SK-N-SH (cell line): ENCODE measurements around the gene PIAS4. TPM values are rescaled to one million over a fixed set of nuclear protein-coding genes. Genes with fewer than 3 reads are reported as not detected.

Source experiments
- CTCF ChIA-PET: fragments of 300-600, 350-600 bp; formaldehyde crosslinking; extraction: SDS; loops from one replicate; lab custom pipeline; 2021; lab: Yijun Ruan, JAX
- POLR2A ChIA-PET: fragments of 350-600 bp; sonication (Branson Sonifier 250); formaldehyde crosslinking; extraction: SDS; loops from one replicate; lab custom pipeline; 2020; ENCODE audit warnings: antibody characterized with exemption, inconsistent platforms; lab: Yijun Ruan, JAX
- DNase-seq: peaks from one replicate; pipeline ENCODE4 v3.0.0; 2012
- H2AFZ ChIP-seq: fragments of 200-600 bp; sonication (generic); 2 replicates; pipeline ENCODE4 v1.8.1; 2016; ENCODE audit warnings: antibody characterized with exemption, mild to moderate bottlenecking, low read depth
- H3F3A ChIP-seq: fragments of 200-600 bp; sonication (generic); replicated peaks from 2 replicates; pipeline ENCODE3; 2016; ENCODE audit warnings: antibody characterized with exemption, mild to moderate bottlenecking; ENCODE audit not compliant: insufficient read depth
- H3K27ac ChIP-seq, 2 experiments: fragments of 200-500 bp in 1 of 2; fragments of 200-600 bp in 1 of 2; sonication (Bioruptor generic) in 1 of 2; sonication (generic), shearing (Covaris generic) in 1 of 2; 2 replicates each; pipeline versions ENCODE4 v1.5.1 to v1.6.1; 2014 to 2016; ENCODE audit warnings: low read depth in 2 of 2, inconsistent platforms in 1 of 2, low read length in 1 of 2, mild to moderate bottlenecking in 1 of 2, mixed read lengths in 1 of 2
- H3K27me3 ChIP-seq: fragments of 200-600 bp; sonication (generic), shearing (Covaris generic); 2 replicates; pipeline ENCODE4 v1.6.1; 2016; ENCODE audit warnings: mixed run types; ENCODE audit not compliant: insufficient read depth
- H3K36me3 ChIP-seq, 2 experiments: fragments of 200-500 bp in 1 of 2; fragments of 200-600 bp in 1 of 2; sonication (Bioruptor generic) in 1 of 2; sonication (generic) in 1 of 2; replicated peaks in 1 of 2; 2 replicates each; pipeline versions ENCODE3 to v1.5.1; 2014 to 2016; ENCODE audit warnings: low read length in 1 of 2, mild to moderate bottlenecking in 1 of 2; ENCODE audit not compliant: insufficient read depth in 2 of 2, control insufficient read depth in 1 of 2
- H3K4me1 ChIP-seq, 2 experiments: fragments of 200-500 bp in 1 of 2; fragments of 200-600 bp in 1 of 2; sonication (Bioruptor generic) in 1 of 2; sonication (generic), shearing (Covaris generic) in 1 of 2; 2 replicates each; pipeline versions ENCODE4 v1.5.1 to v1.6.1; 2014 to 2016; ENCODE audit warnings: low read depth in 1 of 2, low read length in 1 of 2, mixed run types in 1 of 2; ENCODE audit not compliant: insufficient read depth in 2 of 2, control insufficient read depth in 1 of 2
- H3K4me2 ChIP-seq: fragments of 200-600 bp; sonication (generic), shearing (Covaris generic); 2 replicates; pipeline ENCODE4 v1.6.1; 2017; ENCODE audit warnings: mixed run types
- H3K4me3 ChIP-seq, 2 experiments: fragments of 200-500 bp in 1 of 2; fragments of 200-600 bp in 1 of 2; sonication (Bioruptor generic) in 1 of 2; sonication (generic), shearing (Covaris generic) in 1 of 2; 2 replicates each; pipeline versions ENCODE4 v1.5.1 to v1.8.1; 2014 to 2016; ENCODE audit warnings: low read depth in 2 of 2, inconsistent platforms in 1 of 2, low read length in 1 of 2, mild to moderate bottlenecking in 1 of 2, mixed read lengths in 1 of 2, moderate library complexity in 1 of 2
- H3K79me2 ChIP-seq: fragments of 200-600 bp; sonication (generic); 2 replicates; pipeline ENCODE4 v1.8.1; 2017; ENCODE audit warnings: mild to moderate bottlenecking; ENCODE audit not compliant: insufficient read depth
- H3K9ac ChIP-seq: fragments of 200-600 bp; sonication (generic); 2 replicates; pipeline ENCODE4 v1.6.1; 2017; ENCODE audit warnings: mixed run types
- H3K9me2 ChIP-seq: fragments of 200-600 bp; sonication (generic); 2 replicates; pipeline ENCODE4 v1.6.1; 2017; ENCODE audit warnings: mixed run types
- H3K9me3 ChIP-seq: fragments of 200-600 bp; sonication (generic); 2 replicates; pipeline ENCODE4 v1.6.1; 2017; ENCODE audit warnings: mixed run types, mild to moderate bottlenecking, moderate library complexity
- H4K20me1 ChIP-seq: fragments of 200-600 bp; sonication (generic); 2 replicates; pipeline ENCODE4 v1.6.1; 2017; ENCODE audit warnings: mild to moderate bottlenecking, mixed run types; ENCODE audit not compliant: insufficient read depth
- CHD2 ChIP-seq: fragments of 150-350 bp; IDR thresholded peaks from 2 replicates; pipeline ENCODE4 v1.6.1; 2018; ENCODE audit warnings: low read length; ENCODE audit not compliant: partially characterized antibody
- CTCF ChIP-seq: fragments of 200-600 bp; sonication (generic); IDR thresholded peaks from 2 replicates; pipeline ENCODE4 v1.6.1; 2017; ENCODE audit warnings: antibody characterized with exemption, mild to moderate bottlenecking, moderate library complexity
- EP300 ChIP-seq, 2 experiments: IDR thresholded peaks; 2 replicates each; pipeline versions ENCODE4 v1.4.0 to v1.6.1; 2012; ENCODE audit warnings: borderline replicate concordance in 1 of 2, low read depth in 1 of 2, low read length in 1 of 2
- EZH2phosphoT487 ChIP-seq: fragments of 200-600 bp; sonication (generic); IDR thresholded peaks from 2 replicates; pipeline ENCODE4 v1.6.1; 2017; ENCODE audit warnings: low read depth, mixed run types, mild to moderate bottlenecking, antibody characterized with exemption, moderate library complexity, borderline replicate concordance
- FOSL2 ChIP-seq: IDR thresholded peaks from 2 replicates; pipeline ENCODE4 v1.4.0; 2012; ENCODE audit warnings: low read depth, mild to moderate bottlenecking, moderate library complexity, borderline replicate concordance
- JUND ChIP-seq: IDR thresholded peaks from 2 replicates; pipeline ENCODE4 v1.4.0; 2012
- NFIC ChIP-seq: IDR thresholded peaks from 2 replicates; pipeline ENCODE4 v1.4.0; 2012; ENCODE audit warnings: borderline replicate concordance
- RAD21 ChIP-seq: IDR thresholded peaks from 2 replicates; pipeline ENCODE4 v1.6.1; 2012; ENCODE audit warnings: mild to moderate bottlenecking, low read length
- REST ChIP-seq: IDR thresholded peaks from 2 replicates; pipeline ENCODE4 v1.6.1; 2012; ENCODE audit warnings: mild to moderate bottlenecking, low read depth, low read length, moderate library complexity
- RFX5 ChIP-seq: IDR thresholded peaks from 2 replicates; pipeline ENCODE4 v1.6.1; 2012; ENCODE audit warnings: mild to moderate bottlenecking, improper control_type of control experiment, low read length
- TCF12 ChIP-seq: IDR thresholded peaks from 2 replicates; pipeline ENCODE4 v1.4.0; 2012
- USF2 ChIP-seq: fragments of 150-350 bp; IDR thresholded peaks from 2 replicates; pipeline ENCODE4 v1.6.1; 2017; ENCODE audit warnings: antibody characterized with exemption, low read length, low read depth, borderline replicate concordance
- WGBS: methylation state at CpG from one replicate; pipeline ENCODE4 v1.1.6; 2017; ENCODE audit warnings: low lambda C conversion rate; 5-methylcytosine and 5-hydroxymethylcytosine counted together
- polyA plus RNA-seq, 3 experiments: library from polyadenylated mRNA; depleted of rRNA; stranded (reverse); fragments of >200 nt; gene quantifications; 2 replicates each; pipeline ENCODE4 v1.2.3, GENCODE V29; 2012
- TF ChIP-seq, protein P1 (sequence below): IDR thresholded peaks from 2 replicates; pipeline ENCODE4 v1.4.0; 2012; ENCODE audit warnings: low read depth, borderline replicate concordance
- TF ChIP-seq, protein P2 (sequence below): IDR thresholded peaks from 2 replicates; pipeline ENCODE4; 2012

Gene PIAS4
- polyA plus RNA-seq, 1 of the 3 experiments (the other 2 are of a cell fraction) = 14.1 TPM

- no peaks in the 10 kb centered on the region for H3K9me3 ChIP-seq
- TF ChIP-seq, protein P1, sequence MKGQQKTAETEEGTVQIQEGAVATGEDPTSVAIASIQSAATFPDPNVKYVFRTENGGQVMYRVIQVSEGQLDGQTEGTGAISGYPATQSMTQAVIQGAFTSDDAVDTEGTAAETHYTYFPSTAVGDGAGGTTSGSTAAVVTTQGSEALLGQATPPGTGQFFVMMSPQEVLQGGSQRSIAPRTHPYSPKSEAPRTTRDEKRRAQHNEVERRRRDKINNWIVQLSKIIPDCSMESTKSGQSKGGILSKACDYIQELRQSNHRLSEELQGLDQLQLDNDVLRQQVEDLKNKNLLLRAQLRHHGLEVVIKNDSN = no peak
- no peak for TF ChIP-seq RAD21
- TF ChIP-seq CTCF = no peak
- TF ChIP-seq, protein P2, sequence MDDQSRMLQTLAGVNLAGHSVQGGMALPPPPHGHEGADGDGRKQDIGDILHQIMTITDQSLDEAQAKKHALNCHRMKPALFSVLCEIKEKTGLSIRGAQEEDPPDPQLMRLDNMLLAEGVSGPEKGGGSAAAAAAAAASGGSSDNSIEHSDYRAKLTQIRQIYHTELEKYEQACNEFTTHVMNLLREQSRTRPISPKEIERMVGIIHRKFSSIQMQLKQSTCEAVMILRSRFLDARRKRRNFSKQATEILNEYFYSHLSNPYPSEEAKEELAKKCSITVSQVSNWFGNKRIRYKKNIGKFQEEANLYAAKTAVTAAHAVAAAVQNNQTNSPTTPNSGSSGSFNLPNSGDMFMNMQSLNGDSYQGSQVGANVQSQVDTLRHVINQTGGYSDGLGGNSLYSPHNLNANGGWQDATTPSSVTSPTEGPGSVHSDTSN = no peak
- no peak for TF ChIP-seq RFX5
- TF ChIP-seq FOSL2 = no peak
- TF ChIP-seq CHD2 = no peak
- no peak for TF ChIP-seq USF2
- TF ChIP-seq JUND = no peak
- TF ChIP-seq EZH2phosphoT487 = no peak
- no peak for TF ChIP-seq TCF12
- no peak for TF ChIP-seq NFIC
- TF ChIP-seq EP300 (IDR thresholded peaks at IDR 0.05; ENCODE audit: borderline replicate concordance in 1 of 2, low read depth in 1 of 2, low read length in 1 of 2) = no peak
- TF ChIP-seq REST = no peak
- H3K27me3 ChIP-seq = no peaks in the 10 kb centered on the region
- H4K20me1 ChIP-seq = peaks cover 11% of the 10 kb centered on the region; the same call in 1 of the 2 replicates
- H3K4me3 ChIP-seq = no peak overlapping the region
- no peak for DNase-seq
- CTCF ChIA-PET = no interaction called here
- H3K4me2 ChIP-seq = no peak overlapping the region
- POLR2A ChIA-PET = no interaction called here
- H3K27ac ChIP-seq = no peak overlapping the region
- no peaks in the 10 kb centered on the region for H3K4me1 ChIP-seq
- 90% methylated on average over 13 of the region's 34 CpGs for WGBS
- H3F3A ChIP-seq = no peaks in the 10 kb centered on the region
- no peaks in the 10 kb centered on the region for H3K9me2 ChIP-seq
- H2AFZ ChIP-seq = no peak overlapping the region
- peaks cover 0 to 10% of the 10 kb centered on the region in 2 experiments for H3K36me3 ChIP-seq
- H3K79me2 ChIP-seq = peaks cover 41% of the 10 kb centered on the region
- H3K9ac ChIP-seq = no peak overlapping the region
These were observed 16.3 kb downstream of the PIAS4 start for GRCh38 chr19:4023600-4024398.
